ENCODE data around the gene AKAP6. TPM values are rescaled to one million over a fixed set of nuclear protein-coding genes. Genes with fewer than 3 reads are reported as not detected.
A peak's percentile ranks its signal among the peaks of the same experiment; 100 is the strongest.

The AKAP6 gene
- total and polyA plus RNA-seq, 10 of the 15 experiments (the other 5 are each of a cell fraction or from before 2014, with no cell fraction given), result 0.35 to 5.9 (median 2.2) TPM

DNA sequence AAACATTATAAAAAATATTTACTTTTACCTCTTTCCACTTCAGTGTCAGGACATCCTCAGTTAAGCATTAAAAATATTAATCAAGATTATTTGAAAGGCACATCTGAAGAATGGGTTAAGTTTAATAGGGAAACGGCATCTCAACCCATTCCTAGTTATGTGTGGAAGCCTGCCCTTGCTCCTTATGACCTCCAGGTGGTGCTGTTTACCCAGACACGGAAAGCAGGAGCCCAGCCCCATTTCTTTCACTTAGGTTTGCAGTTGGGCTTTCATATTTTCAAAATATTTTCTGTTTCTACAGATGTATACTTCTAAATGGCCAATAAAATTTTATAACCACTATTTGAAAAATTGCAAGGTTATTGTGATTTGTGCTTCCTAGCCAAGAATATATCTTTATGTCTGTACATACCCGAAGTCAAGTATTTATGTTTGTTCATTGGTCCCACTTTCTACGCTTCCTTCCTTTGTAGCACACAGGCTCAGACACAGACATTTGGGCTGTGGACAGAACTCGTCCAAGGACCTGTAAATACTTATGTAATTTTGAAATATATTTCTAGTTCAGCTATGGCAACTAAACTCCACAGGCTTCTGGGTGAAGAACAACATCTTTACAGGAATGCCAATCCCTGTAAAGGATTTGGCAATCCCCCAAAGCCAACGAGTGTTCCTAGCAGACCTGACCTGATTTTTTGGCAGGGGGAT is 247.1 kb downstream of the AKAP6 start:
- no peaks in the 10 kb centered on the region for H3K79me2 ChIP-seq (ENCODE audit: control insufficient read depth, insufficient read depth, low read length)
- ChIA-PET POLR2A (no interaction called here), RAD21 (ENCODE audit: unreplicated experiment) (interaction anchor here (0.8 to 1.9 kb wide), 4 partner anchors 9 to 1749 kb away, joined by 3 to 4 read pairs (median 4); no protein-coding TSS in a partner anchor), CTCF (interaction anchor here (0.7 to 2.3 kb wide), 22 partner anchors 10 to 1749 kb away, joined by 3 to 9 read pairs (median 4); no protein-coding TSS in a partner anchor), SMC1A (ENCODE audit: uncharacterized antibody, unreplicated experiment) (interaction anchor here (0.6 to 1.8 kb wide), 7 partner anchors 9 to 1273 kb away, joined by 3 to 5 read pairs (median 3); no protein-coding TSS in a partner anchor)
- no peak for DNase-seq (ENCODE audit: low read depth, low spot score)
- no peaks in the 10 kb centered on the region for H3K27me3 ChIP-seq (replicated peaks in 1 of 2; ENCODE audit: control insufficient read depth in 2 of 2, insufficient read depth in 2 of 2, low read length in 1 of 2)
- in situ Hi-C loops (cut with MboI), result loop anchor here (5.0 to 10.0 kb wide), 3 partner anchors 859 to 1741 kb away; no protein-coding TSS in a partner anchor
- H3K4me3 ChIP-seq, result no peak overlapping the region
- H3K36me3 ChIP-seq (ENCODE audit: control insufficient read depth in 2 of 2, insufficient read depth in 2 of 2, low read length in 1 of 2), result no peaks in the 10 kb centered on the region
- H3K9ac ChIP-seq (ENCODE audit: control insufficient read depth, insufficient read depth, low read length), result no peak overlapping the region
- no peaks in the 10 kb centered on the region for H4K20me1 ChIP-seq (ENCODE audit: control insufficient read depth, insufficient read depth)
- intact Hi-C loops (cut with micrococcal nuclease; ENCODE audit: unreplicated experiment), result loop anchor here (1.0 to 5.0 kb wide), 2 partner anchors 856 to 1747 kb away; no protein-coding TSS in a partner anchor
- 24% methylated on average over 6 of the region's 6 CpGs for WGBS (ENCODE audit: insufficient coverage, insufficient replicate concordance, low lambda C conversion rate, missing lambda C conversion rate)
- H3K9me3 ChIP-seq (replicated peaks; ENCODE audit: control insufficient read depth, insufficient read depth, low read length), result no peaks in the 10 kb centered on the region
- BruUV-seq (replicated peaks), result no TSS peak
- no peak overlapping the region for H2AFZ ChIP-seq (ENCODE audit: control insufficient read depth, low read depth, low read length)
- H3K4me2 ChIP-seq (ENCODE audit: control insufficient read depth, insufficient read depth), result no peak overlapping the region
- no peak overlapping the region for H3K27ac ChIP-seq (ENCODE audit: control insufficient read depth, insufficient read depth)
- FAIRE-seq, result no peak
- peaks cover 17% of the 10 kb centered on the region for H3K4me1 ChIP-seq (ENCODE audit: control insufficient read depth, insufficient read depth, low read length)
- ATAC-seq, result peak; percentile 86
- TF ChIP-seq, protein P1, sequence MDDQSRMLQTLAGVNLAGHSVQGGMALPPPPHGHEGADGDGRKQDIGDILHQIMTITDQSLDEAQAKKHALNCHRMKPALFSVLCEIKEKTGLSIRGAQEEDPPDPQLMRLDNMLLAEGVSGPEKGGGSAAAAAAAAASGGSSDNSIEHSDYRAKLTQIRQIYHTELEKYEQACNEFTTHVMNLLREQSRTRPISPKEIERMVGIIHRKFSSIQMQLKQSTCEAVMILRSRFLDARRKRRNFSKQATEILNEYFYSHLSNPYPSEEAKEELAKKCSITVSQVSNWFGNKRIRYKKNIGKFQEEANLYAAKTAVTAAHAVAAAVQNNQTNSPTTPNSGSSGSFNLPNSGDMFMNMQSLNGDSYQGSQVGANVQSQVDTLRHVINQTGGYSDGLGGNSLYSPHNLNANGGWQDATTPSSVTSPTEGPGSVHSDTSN (IDR thresholded peaks at IDR 0.05; ENCODE audit: insufficient replicate concordance, low read depth, low read length), result no peak
- TF ChIP-seq RBBP5 (conservative IDR thresholded peaks at IDR 0.05) (no peak), CBX3 (IDR thresholded peaks at IDR 0.05; ENCODE audit: borderline replicate concordance, low read depth) (no peak), FOS (IDR thresholded peaks at IDR 0.05; ENCODE audit: borderline replicate concordance, extremely low read depth, insufficient read length) (no peak), TCF7 (IDR thresholded peaks at IDR 0.05; ENCODE audit: borderline replicate concordance) (no peak), NFXL1 (IDR thresholded peaks at IDR 0.05; ENCODE audit: borderline replicate concordance) (no peak), ZNF622 (IDR thresholded peaks at IDR 0.05) (no peak), POLR2AphosphoS2 (IDR thresholded peaks at IDR 0.05; ENCODE audit: low read depth, low read length) (no peak), WRNIP1 (IDR thresholded peaks at IDR 0.05; ENCODE audit: borderline replicate concordance, low read depth, low read length) (no peak), DPF2 (IDR thresholded peaks at IDR 0.05) (no peak), MEF2B (IDR thresholded peaks at IDR 0.05; ENCODE audit: partially characterized antibody, poor library complexity, severe bottlenecking) (no peak), SMC3 (IDR thresholded peaks at IDR 0.05; ENCODE audit: borderline replicate concordance, low read length) (peak; percentile 82)
- TF ChIP-seq, protein P2, sequence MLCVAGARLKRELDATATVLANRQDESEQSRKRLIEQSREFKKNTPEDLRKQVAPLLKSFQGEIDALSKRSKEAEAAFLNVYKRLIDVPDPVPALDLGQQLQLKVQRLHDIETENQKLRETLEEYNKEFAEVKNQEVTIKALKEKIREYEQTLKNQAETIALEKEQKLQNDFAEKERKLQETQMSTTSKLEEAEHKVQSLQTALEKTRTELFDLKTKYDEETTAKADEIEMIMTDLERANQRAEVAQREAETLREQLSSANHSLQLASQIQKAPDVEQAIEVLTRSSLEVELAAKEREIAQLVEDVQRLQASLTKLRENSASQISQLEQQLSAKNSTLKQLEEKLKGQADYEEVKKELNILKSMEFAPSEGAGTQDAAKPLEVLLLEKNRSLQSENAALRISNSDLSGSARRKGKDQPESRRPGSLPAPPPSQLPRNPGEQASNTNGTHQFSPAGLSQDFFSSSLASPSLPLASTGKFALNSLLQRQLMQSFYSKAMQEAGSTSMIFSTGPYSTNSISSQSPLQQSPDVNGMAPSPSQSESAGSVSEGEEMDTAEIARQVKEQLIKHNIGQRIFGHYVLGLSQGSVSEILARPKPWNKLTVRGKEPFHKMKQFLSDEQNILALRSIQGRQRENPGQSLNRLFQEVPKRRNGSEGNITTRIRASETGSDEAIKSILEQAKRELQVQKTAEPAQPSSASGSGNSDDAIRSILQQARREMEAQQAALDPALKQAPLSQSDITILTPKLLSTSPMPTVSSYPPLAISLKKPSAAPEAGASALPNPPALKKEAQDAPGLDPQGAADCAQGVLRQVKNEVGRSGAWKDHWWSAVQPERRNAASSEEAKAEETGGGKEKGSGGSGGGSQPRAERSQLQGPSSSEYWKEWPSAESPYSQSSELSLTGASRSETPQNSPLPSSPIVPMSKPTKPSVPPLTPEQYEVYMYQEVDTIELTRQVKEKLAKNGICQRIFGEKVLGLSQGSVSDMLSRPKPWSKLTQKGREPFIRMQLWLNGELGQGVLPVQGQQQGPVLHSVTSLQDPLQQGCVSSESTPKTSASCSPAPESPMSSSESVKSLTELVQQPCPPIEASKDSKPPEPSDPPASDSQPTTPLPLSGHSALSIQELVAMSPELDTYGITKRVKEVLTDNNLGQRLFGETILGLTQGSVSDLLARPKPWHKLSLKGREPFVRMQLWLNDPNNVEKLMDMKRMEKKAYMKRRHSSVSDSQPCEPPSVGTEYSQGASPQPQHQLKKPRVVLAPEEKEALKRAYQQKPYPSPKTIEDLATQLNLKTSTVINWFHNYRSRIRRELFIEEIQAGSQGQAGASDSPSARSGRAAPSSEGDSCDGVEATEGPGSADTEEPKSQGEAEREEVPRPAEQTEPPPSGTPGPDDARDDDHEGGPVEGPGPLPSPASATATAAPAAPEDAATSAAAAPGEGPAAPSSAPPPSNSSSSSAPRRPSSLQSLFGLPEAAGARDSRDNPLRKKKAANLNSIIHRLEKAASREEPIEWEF (IDR thresholded peaks at IDR 0.05; ENCODE audit: insufficient replicate concordance, low read depth, low read length), result no peak
- TF ChIP-seq, protein P3, sequence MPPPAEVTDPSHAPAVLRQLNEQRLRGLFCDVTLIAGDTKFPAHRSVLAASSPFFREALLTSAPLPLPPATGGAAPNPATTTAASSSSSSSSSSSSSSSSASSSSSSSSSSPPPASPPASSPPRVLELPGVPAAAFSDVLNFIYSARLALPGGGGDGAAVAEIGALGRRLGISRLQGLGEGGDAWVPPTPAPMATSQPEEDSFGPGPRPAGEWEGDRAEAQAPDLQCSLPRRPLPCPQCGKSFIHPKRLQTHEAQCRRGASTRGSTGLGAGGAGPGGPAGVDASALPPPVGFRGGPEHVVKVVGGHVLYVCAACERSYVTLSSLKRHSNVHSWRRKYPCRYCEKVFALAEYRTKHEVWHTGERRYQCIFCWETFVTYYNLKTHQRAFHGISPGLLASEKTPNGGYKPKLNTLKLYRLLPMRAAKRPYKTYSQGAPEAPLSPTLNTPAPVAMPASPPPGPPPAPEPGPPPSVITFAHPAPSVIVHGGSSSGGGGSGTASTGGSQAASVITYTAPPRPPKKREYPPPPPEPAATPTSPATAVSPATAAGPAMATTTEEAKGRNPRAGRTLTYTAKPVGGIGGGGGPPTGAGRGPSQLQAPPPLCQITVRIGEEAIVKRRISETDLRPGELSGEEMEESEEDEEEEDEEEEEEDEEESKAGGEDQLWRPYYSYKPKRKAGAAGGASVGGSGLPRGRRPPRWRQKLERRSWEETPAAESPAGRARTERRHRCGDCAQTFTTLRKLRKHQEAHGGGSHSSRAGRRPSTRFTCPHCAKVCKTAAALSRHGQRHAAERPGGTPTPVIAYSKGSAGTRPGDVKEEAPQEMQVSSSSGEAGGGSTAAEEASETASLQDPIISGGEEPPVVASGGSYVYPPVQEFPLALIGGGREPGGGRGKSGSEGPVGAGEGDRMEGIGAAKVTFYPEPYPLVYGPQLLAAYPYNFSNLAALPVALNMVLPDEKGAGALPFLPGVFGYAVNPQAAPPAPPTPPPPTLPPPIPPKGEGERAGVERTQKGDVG (CRISPR knock-in tag; IDR thresholded peaks at IDR 0.05), result no peak
